VCaP (cell line): ENCODE results near the gene COX17.

ENCODE experiments used
- H3K27ac ChIP-seq: fragments of 450-650 bp; 2 replicates; pipeline ENCODE4 v1.5.1; 2017
- TF ChIP-seq, protein P1 (sequence below): fragments of 450-650 bp; conservative IDR thresholded peaks from 2 replicates; pipeline ENCODE4 v1.5.1; 2017; ENCODE audit warnings: mild to moderate bottlenecking, moderate library complexity

The COX17 gene

DNA sequence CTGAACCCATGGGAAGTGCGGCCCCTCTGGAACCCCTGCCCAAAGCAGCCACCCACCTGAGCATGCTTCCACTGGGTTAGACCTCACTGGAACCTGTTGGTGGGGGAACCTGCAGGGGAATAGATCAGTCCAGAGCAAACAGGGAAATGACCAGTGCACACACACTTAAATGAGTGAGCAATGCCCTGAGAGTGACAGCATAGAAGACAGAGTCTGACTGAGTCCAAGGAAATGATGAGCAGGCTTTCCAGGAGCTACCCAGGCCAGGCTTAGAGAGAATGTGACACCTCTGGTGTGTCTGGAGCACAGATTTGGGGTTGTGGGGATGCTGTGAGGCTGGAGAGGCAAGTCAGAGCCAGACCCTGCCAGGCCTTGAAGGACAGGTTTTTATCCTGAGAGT lies 51.0 kb downstream of the COX17 start:
- no peak overlapping the region for H3K27ac ChIP-seq
- TF ChIP-seq, protein P1, sequence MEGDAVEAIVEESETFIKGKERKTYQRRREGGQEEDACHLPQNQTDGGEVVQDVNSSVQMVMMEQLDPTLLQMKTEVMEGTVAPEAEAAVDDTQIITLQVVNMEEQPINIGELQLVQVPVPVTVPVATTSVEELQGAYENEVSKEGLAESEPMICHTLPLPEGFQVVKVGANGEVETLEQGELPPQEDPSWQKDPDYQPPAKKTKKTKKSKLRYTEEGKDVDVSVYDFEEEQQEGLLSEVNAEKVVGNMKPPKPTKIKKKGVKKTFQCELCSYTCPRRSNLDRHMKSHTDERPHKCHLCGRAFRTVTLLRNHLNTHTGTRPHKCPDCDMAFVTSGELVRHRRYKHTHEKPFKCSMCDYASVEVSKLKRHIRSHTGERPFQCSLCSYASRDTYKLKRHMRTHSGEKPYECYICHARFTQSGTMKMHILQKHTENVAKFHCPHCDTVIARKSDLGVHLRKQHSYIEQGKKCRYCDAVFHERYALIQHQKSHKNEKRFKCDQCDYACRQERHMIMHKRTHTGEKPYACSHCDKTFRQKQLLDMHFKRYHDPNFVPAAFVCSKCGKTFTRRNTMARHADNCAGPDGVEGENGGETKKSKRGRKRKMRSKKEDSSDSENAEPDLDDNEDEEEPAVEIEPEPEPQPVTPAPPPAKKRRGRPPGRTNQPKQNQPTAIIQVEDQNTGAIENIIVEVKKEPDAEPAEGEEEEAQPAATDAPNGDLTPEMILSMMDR = no peak

DNA sequence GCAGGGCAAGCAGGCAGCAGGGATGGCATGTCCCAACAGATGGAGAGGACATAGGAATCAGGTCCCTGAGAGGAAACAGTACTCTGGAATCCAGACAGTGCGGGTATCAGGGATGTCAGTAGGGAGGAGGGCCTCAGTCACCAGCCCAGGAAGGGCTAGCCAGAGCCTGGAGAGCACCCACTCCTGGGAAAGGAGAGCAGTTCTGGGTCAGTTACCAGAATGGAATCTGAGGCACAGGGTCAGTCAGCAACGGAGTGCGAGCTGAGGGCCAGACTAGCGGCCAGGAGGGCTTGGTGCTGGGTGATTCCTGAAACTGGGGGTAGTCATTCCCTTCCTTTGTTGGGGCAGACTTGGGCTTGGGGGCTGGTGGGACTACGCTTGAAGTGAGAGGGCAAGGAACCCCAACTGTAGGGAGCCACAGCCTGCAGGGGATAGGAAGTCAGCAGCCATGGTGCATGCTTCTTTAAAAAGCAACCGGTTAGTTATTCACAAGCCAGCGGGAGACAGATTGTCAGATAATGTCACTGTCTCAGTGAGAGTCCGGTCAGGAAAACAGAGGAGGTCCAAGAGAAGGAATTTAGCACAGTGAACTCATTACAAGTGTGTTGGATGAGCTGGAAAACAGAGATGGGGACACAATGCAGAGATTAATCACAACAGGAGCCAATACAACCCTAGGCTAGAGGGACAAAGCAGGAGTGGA lies 51.6 kb downstream of the COX17 start:
- TF ChIP-seq, protein P1 = no peak
- H3K27ac ChIP-seq = no peak overlapping the region

DNA sequence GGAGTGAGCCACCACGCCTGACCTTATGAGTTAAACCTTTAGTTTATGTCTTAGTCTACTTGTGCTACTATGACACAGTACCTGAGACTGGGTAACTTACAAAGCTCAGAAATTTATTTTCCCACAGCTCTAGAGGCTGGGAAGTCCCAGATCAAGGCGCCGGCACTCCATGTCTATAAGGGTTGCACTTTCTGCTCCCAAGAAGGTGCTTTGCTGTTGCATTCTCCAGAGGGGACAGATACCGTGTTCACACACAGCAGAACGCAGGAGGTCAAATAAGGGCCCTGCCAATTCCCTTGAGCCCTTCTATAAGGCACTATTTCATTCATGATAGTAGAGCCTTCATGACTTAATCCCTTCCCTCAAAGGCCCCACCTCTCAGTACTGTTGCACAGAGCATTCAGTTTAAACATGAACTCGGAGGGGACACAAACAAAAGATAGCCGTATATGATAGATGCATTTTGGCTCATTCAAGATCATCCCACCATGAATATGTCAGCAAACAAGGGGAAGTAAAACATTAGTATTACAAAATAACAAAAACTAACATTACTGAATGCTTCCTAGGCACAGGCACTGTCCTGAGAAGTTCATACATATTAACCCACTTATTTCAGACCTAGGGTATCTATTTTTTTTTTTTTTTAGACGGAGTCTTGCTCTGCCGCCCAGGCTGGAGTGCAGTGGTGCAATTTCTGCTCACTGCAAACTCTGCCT lies 53.0 kb downstream of the COX17 start:
- TF ChIP-seq, protein P1 = no peak

DNA sequence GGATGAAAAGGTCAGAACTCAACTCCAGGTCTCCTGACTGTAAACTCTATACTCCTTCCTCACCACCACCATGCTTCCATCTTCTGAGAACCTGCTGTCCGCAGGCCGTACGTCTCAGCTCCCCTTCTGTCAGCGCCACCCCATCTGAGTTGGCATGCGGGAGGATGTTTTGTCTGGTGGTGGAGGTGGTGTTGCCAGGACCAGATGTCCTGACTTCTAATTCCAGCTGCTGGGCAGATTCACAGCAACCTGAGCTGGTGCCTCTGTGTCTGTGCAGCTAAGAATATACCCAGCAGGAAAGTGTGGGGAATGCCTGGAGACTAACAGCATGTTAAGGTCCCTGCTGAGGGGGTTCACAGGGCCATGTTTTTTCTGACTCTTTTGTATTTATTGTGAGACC lies 56.3 kb downstream of the COX17 start:
- TF ChIP-seq, protein P1 = no peak

More for the DNA sequence above, 53.0 kb downstream of the COX17 start:
- H3K27ac ChIP-seq = no peak overlapping the region

More for the DNA sequence above, 56.3 kb downstream of the COX17 start:
- H3K27ac ChIP-seq = no peak overlapping the region
